ENCODE measurements around the gene TMUB2. TPM values are rescaled to one million over a fixed set of nuclear protein-coding genes. Genes with fewer than 3 reads are reported as not detected.

Gene TMUB2
- total and polyA plus RNA-seq, 9 of the 15 experiments (the other 6 are each of a cell fraction or from before 2014, with no cell fraction given): 4.1 to 29.8 (median 16.3) TPM

GRCh38 chr17:44210342-44211192 lies 23.8 kb downstream of the TMUB2 start (continued):
- peak; percentile 95 for TF ChIP-seq L3MBTL2 (IDR thresholded peaks at IDR 0.05)
- no peak for TF ChIP-seq HMG20B (CRISPR knock-in tag; IDR thresholded peaks at IDR 0.05)
- TF ChIP-seq HIVEP1 (CRISPR knock-in tag; IDR thresholded peaks at IDR 0.05): no peak
- no peak for TF ChIP-seq SIRT6 (IDR thresholded peaks at IDR 0.05; ENCODE audit: low read depth, low read length)
- peak; percentile 66; the same call in 1 of the 2 replicates for TF ChIP-seq ZNF175 (CRISPR knock-in tag; IDR thresholded peaks at IDR 0.05; ENCODE audit: low read depth)
- TF ChIP-seq FOXP4 (CRISPR knock-in tag; IDR thresholded peaks at IDR 0.05; ENCODE audit: borderline replicate concordance): 0 out of 2 replicates have a peak, but pooled peaks have one; percentile 84
- TF ChIP-seq ATF6 (CRISPR knock-in tag; IDR thresholded peaks at IDR 0.05): no peak
- no peak for TF ChIP-seq PHB2 (IDR thresholded peaks at IDR 0.05; ENCODE audit: low read depth)
- no peak for TF ChIP-seq PHF8 (IDR thresholded peaks at IDR 0.05; ENCODE audit: borderline replicate concordance, low read length)
- no peak for TF ChIP-seq MAFG (tag; conservative IDR thresholded peaks at IDR 0.05)
- peak; percentile 66; the same call in 1 of the 2 replicates for TF ChIP-seq ETS1 (conservative IDR thresholded peaks at IDR 0.05; ENCODE audit: control insufficient read depth, low read depth, low read length)
- TF ChIP-seq RBM34 (IDR thresholded peaks at IDR 0.05; ENCODE audit: borderline replicate concordance, insufficient read depth, low read length): no peak
- TF ChIP-seq C11orf30 (IDR thresholded peaks at IDR 0.05; ENCODE audit: low read depth): no peak
- no peak for TF ChIP-seq ATF1 (CRISPR knock-in tag; IDR thresholded peaks at IDR 0.05)
- peak; percentile 54 for TF ChIP-seq ATF1 (tag; IDR thresholded peaks at IDR 0.05)
- TF ChIP-seq MCM7 (IDR thresholded peaks at IDR 0.05): no peak
- no peak for TF ChIP-seq SMARCE1 (IDR thresholded peaks at IDR 0.05)
- TF ChIP-seq SIX5 (IDR thresholded peaks at IDR 0.05; ENCODE audit: borderline replicate concordance in 1 of 2, insufficient read depth in 1 of 2, low read depth in 1 of 2, low read length in 2 of 2): no peak
- no peak for TF ChIP-seq FOXJ3 (CRISPR knock-in tag; IDR thresholded peaks at IDR 0.05)
- TF ChIP-seq GTF2A2 (tag; IDR thresholded peaks at IDR 0.05): no peak
- TF ChIP-seq TCF7 (IDR thresholded peaks at IDR 0.05; ENCODE audit: borderline replicate concordance): no peak
- no peak for TF ChIP-seq ZNF398 (CRISPR knock-in tag; IDR thresholded peaks at IDR 0.05)

Data from K562 (cell line).